WI38 (cell line): ENCODE data around the gene TBC1D28.
"Not testable (repeated sequence)": the region's sequence is repeated elsewhere in the genome, so short reads cannot be mapped to it uniquely, and the experiment has no call there.

Experiments
- H3K4me3 ChIP-seq: 2 replicates; pipeline ENCODE4 v1.5.1; 2011; ENCODE audit warnings: low read depth, mild to moderate bottlenecking, control low read depth, low read length
- CTCF ChIP-seq: IDR thresholded peaks from 2 replicates; pipeline ENCODE4 v1.5.1; 2012; ENCODE audit warnings: low read depth, mild to moderate bottlenecking, control low read depth, low read length

Gene TBC1D28

DNA sequence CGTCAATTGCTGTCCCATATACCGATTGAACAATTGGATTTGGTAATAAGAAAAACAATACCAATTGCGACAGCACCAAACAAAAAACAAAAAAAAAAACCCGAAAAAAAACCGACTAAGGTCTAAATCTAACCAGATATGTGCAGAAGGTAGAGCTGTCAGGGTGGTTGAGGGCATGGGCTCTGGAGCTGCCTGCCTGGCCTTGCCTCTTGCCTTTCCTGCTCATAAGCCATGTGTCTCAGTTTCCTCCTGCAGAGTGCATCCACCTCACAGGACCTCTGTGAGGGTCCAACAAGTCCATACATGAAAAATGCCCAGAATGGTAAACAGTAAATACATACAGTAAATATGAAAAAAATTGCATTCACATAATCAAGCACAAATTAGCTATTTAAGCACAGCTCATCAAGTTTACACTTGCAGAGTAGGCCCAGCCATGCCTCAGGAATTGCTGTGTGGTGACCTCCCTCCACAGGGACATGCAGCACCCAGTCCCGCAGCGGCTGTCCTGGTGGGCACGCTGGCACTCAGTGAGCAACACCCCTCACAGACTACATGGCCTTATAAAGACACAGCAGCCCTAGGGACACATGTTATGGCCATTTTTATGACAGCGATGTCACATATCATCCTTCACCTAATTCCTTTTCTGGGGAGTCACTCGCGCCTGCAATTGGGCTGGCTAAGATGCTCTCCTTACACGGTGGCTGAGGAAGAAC is 17.9 kb downstream of the TBC1D28 start:
- no peak for TF ChIP-seq CTCF
- H3K4me3 ChIP-seq: no peak overlapping the region

DNA sequence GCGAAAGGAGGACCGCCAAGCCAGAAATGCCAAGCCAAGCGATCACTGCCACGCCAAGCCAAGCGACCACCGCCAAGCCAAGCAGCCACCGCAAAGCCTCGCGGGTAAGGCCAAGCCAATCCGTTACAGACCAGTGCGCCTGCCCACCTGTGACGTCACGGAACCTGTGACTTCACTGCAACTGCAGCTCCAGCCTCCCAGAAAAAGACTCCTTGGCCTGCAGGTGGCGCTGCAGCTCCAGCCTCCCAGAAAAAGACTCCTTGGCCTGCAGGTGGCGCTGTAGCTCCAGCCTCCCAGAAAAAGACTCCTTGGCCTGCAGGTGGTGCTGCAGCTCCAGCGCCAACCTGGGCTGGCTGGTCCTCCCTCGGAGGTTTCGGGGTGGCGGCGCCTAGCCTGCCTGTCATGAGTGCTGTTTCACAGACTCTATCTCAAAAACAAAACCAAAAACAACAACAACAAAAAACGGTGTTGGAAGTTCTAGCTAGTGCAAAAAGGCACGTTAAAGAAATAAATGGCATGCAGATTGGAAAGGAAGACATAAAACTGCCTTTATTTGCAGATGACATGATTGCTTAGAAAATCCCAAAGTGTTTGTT is 18.6 kb downstream of the TBC1D28 start:
- peak; percentile 91 for TF ChIP-seq CTCF
- peak overlapping the region; percentile 54 for H3K4me3 ChIP-seq

- peak overlapping the region; percentile 54 for H3K4me3 ChIP-seq
Observed at GRCh38 chr17:18624862-18625501, 19.2 kb downstream of the TBC1D28 start.

- not testable (repeated sequence) for H3K4me3 ChIP-seq
Observed at GRCh38 chr17:18617613-18618012, 26.6 kb downstream of the TBC1D28 start.

GRCh38 chr17:18613016-18613415 is 31.2 kb downstream of the TBC1D28 start:
- H3K4me3 ChIP-seq: not testable (repeated sequence)

GRCh38 chr17:18593138-18593537 is 51.1 kb downstream of the TBC1D28 start:
- not testable (repeated sequence) for H3K4me3 ChIP-seq
